OCI-LY7 (cell line): ENCODE results near the gene PM20D2.

ENCODE experiments used
- EZH2phosphoT487 ChIP-seq: fragments of 200-600 bp; sonication (generic); IDR thresholded peaks from 2 replicates; pipeline ENCODE4 v1.6.1; 2018; ENCODE audit warnings: low read depth, borderline replicate concordance, mild to moderate bottlenecking, mixed run types, antibody characterized with exemption, low read length, moderate library complexity, mixed read lengths
- TF ChIP-seq, protein P1 (sequence below): fragments of 200-600 bp; sonication (generic); conservative IDR thresholded peaks from 2 replicates; pipeline ENCODE4 v1.5.1; 2014; ENCODE audit warnings: mild to moderate bottlenecking, antibody characterized with exemption, low read length, moderate library complexity, mixed read lengths

DNA sequence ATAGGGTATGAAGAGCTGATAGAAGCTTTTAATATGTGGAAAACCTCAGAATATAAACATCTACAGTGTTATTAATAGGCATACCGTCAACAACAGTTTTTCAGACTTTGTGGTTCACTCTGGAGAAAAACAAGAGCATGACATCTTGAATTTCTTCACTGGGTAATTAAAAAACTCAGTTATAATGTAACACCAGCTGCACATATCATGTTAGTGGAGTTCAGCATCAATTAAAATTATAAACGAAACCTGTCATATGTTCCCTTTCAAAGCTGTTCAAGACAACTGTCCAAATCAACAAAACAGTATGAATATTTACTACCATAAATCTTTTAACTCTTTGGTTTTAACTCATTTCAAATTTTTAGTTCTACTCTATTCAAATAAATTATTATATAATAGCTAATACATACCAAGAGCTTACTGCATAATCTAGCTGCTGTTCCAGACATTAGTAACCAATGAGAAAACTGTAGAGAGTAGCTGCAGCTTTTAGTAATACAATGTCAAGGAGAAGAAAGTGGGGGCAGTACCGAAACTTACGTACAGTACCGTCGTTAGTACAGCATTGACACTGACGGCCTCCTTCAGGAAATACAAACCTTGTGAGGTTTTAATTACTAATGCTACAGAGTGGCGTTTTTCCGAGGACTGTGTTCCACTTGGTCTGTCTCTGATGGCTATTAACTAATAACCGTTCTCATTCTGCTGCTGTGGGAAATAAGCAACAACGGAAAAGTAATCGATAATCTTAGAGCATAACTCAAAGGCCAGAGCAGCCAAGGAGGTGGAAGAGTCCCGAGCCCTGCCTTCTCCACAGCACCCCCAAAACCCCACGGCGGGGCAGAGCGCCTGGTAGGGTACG lies 532 bp upstream of the PM20D2 start:
- TF ChIP-seq, protein P1, sequence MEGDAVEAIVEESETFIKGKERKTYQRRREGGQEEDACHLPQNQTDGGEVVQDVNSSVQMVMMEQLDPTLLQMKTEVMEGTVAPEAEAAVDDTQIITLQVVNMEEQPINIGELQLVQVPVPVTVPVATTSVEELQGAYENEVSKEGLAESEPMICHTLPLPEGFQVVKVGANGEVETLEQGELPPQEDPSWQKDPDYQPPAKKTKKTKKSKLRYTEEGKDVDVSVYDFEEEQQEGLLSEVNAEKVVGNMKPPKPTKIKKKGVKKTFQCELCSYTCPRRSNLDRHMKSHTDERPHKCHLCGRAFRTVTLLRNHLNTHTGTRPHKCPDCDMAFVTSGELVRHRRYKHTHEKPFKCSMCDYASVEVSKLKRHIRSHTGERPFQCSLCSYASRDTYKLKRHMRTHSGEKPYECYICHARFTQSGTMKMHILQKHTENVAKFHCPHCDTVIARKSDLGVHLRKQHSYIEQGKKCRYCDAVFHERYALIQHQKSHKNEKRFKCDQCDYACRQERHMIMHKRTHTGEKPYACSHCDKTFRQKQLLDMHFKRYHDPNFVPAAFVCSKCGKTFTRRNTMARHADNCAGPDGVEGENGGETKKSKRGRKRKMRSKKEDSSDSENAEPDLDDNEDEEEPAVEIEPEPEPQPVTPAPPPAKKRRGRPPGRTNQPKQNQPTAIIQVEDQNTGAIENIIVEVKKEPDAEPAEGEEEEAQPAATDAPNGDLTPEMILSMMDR = 0 out of 2 replicates have a peak, but pooled peaks have one; percentile 18
- no peak for TF ChIP-seq EZH2phosphoT487
